Kasumi-1 (cell line): Measurements from ENCODE around the gene MRPS27.
"Not testable (repeated sequence)": the region's sequence is repeated elsewhere in the genome, so short reads cannot be mapped to it uniquely, and the experiment has no call there.

Experiments used
- DNase-seq, 2 experiments: peaks; one replicate each; lab custom pipeline; 2025; lab: John Stamatoyannopoulos, UW

The MRPS27 gene

DNA sequence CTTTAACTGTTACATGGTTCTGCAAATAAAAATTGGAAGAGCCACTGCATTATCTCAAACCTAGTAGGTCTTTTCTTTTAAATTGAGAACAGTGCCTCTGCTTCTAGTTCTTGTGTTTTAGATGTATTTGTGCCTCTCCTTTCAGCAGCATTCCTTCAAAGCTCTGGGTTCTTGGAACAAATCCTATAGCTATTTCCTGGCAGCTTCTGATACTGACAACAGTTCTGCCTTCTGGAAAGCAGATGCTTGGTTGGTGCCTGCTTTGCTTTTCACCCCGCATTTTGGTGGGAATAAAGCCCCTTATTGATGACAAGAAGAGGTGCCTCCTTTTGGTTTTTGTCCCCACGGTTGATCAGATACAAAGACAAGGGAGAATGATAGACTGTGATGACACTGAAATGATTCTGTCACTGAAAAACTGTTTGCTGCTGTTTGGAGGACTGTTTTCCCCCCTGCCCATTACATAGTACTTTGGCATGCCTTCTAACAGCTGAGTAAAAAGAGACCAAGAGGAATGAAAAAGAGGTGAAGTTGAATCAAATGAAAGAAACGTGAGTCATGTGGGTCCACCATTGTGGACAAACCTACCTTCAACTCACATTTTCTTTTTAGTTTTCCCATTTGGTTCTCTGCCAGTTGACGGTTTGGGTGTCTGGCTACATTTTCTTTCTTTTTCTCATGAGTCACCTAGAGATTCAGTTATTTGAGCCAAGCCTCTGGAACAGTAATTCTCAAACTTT lies 5.7 kb upstream of the MRPS27 start:
- no peak for DNase-seq

DNA sequence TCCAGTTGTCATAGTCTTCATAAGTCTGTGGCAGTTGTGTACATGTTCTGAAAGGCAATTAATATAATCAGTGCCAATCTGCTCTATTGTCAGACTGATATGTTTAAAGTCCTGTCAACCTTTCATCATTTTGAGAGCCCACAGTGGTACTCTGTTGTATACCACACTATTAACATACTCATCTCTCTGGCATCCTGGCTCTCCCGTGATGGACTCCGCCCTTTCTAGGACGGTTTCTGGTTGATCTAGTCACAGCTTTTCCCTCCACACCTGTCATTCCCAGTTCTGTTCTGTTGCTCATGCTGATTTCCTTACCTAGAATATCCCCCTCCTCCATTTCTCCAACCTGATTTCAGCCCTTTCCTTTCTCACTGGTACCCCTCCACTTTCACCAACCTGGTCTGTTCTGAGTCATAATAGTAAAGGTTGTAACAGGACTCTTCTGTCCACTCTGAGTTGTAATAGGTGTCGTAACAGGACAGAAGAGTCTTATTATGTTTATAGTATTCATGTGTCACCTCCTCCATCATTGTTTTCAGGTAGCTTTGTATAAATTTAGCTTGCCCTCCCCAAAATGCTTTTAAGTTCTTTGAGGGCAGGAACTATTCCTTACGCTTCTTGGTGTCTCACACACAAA lies 4.3 kb upstream of the MRPS27 start:
- no peak for DNase-seq

DNA sequence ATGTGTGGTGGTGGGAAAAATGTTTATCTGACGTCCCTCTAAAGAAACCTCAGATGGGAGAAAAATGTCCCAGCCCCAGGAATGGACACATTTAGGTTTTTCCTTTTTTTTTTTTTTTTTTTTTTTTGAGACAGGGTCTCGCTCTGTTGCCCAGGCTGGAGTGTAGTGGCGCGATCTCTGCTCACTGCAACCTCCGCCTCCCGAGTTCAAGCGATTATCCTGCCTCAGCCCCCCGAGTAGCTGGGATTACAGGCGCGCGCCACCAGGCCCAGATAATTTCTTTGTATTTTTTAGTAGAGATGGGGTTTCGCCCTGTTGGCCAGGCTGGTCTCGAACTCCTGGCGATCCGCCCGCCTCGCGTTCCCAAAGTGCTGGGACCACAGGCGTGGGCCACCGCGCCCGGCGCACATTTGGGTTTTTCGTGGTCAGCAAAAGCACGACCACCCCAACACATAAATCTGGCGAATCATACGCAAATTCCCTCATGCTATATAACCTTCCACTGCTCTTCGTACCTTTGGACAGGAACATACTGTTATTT lies 535 bp downstream of the MRPS27 start:
- DNase-seq: not testable (repeated sequence)

DNA sequence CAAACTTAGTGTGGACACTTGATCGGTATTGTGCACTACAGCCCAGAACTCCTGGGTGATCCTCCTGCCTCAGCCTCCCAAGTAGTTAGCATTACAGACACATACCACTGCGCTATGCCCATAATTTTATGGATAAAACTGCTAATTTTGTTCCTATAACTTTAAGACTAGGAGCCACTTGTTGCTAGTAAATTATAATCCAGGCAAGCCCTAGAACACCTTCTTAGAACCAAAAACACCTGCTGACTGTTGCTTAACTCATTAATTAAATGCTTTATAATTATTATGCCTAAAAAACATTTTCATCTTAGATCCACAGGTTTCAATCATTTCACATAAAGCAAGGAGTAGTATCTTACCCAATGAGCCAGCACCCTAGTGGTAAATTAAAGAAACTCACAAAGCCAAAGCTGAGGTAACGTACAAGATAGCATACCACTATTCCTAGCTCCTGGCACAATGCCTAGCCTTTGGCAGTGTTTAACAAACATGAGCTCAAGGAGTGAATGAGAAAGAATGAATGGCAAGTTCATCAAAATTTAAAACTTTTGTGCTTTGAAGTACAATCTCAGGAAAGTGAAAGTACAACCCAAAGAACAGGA lies 5.4 kb downstream of the MRPS27 start:
- DNase-seq: peak; percentile 51 to 73

DNA sequence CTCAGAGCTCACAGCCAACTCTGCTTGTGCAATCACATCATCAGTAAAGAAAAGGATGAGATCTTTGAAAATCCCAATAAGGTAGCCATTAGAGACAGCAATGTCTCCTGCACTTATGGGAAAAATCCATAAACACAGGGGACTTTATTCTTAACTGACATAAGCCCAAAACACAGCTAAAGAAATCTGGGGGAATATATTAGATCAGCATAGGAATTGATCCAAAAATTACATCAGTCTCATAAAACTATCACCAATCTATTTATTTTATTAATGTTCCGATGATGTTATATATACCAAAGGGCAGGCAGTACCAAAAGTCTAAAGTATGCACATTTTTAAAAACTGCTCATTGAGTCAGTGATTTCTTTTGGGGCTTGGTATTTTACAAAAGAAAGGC lies 6.9 kb downstream of the MRPS27 start:
- DNase-seq: no peak

DNA sequence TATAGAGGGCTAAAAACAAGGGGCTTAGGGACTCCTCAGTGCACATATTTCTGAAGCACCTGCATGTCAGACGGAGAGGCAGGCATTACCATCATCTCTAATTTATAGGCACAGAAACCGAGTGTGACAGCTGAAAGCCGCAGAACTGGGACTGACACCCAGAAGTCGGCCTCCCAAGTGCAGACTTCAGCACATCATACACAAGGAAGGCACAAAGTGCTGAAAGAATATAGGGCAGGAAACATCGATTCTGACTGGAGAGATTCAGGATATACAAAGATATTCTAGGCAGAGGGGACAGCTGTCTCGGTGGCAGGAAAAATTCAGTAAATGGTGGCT lies 11.2 kb downstream of the MRPS27 start:
- DNase-seq: no peak

DNA sequence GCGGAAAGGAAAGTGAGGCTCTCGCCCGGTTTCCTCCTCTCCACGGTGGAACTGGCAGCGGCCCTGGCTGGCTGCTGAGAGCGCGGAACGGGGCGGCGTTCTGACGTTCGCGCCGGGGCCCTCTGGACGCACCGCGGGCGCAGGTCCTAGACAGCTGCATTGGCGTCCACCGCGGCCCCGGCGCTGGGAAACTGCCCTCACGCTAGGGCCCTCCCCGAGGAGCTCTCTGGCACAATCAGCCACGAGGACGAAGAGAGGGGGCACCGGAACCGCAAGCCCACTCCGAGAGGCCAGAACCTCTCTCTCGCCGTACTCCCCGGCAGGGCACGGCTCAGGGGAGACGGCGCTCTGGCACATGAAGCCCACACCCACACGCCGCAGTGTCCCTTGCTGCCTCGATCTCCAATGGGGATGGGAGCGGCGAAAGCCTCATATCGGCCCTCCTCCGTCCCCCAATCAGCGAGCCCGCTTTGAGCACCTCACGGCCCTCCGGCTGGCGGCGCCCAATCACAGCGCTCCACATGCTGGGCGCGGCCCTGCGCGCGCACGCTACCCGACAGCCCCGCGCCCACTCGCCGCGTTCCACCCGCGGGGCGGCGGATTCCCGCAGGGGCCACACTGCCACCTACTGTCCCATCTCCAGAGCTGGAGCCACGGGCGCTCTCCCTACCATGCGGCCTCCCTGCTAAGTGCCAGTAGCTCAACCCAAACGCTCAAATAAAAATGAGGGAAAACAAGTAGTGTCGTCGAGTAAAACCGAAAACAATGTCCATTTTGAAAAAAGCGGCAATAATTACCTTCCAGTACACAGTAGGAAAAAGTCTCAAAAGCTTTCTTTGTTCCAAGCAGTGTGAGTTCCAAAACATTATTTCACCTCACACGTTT lies 11.8 kb downstream of the MRPS27 start:
- peak; percentile 93 to 98 for DNase-seq

DNA sequence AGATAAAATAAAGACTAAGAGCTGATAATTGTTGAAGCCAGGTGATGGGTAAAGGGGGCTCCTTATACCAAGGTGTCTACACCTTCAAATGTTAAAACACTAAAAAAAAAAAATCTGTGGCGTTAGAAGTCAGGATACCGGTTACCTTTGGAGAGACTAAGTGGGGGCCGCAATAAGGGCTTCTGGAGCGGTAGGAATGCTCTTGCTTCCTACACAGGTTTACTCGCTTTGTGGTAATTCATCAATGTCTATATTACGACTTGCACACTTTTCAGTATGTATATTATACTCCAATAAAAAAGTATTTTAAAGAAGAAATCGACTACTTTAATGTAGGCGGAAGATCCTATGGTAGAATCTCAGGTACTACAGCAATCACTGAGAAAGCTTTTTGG lies 12.5 kb downstream of the MRPS27 start:
- DNase-seq: peak in 1 of 2 experiments; percentile 40

DNA sequence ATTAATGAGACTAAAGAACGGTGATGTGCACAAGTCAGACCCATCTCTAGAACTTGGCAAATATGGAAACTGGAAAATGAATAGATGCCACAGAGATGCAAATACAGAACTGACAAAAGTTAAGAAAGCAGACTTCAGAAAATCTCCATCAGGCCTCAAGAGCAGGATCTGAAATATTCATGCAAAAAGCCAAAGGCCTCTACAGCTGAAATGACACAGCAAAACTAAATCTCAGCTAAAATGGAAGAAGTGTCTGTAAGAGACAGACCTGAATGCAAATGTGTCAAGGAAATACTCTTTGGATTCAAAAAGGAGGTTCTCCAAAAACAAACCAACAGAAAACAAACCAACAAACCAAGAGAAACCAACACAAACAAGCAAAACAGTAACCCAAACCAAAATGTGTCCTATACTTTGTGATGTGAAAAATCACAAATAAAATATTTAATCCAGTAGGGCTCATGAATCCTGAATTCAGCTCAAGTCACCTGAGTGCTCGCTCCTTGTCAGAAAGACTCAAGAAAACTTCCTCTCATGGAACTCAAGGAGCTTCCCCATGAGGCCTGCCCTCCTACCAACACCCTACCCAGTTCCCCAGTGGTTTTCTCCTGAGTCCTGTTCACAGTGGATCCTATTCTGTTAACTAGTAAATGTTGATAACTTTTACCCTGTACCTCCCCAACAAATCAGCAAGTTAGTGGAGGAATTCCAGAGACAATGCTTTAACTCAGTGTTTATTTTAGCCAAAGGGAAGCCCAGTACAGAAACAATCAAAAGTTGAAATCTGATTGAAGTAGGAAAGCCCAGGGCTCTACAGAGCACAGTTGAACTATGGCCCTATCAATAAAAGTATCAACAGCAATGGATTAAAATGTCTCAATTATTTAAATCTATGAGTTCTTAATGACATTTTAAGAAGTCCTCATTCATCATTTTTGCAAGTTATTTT lies 14.6 kb downstream of the MRPS27 start:
- no peak for DNase-seq

DNA sequence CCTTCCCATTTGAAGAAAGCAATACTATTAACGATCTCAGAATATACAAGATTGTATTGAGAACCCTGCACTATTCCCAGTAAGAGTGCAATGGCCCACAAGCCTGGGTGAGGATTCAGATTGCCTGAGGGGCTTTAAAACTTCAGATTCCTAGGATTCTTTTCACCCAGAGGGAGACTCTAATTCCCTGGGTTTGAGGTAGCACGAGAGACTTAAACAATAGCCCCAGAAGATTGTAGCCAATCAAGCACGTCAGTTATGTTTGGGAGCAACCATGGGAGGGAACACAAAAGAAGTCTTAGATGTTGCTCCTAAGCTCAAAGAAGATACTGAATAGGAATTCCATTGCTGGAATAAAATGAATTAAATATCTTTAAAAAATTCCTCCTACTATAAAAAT lies 17.9 kb downstream of the MRPS27 start:
- no peak for DNase-seq

DNA sequence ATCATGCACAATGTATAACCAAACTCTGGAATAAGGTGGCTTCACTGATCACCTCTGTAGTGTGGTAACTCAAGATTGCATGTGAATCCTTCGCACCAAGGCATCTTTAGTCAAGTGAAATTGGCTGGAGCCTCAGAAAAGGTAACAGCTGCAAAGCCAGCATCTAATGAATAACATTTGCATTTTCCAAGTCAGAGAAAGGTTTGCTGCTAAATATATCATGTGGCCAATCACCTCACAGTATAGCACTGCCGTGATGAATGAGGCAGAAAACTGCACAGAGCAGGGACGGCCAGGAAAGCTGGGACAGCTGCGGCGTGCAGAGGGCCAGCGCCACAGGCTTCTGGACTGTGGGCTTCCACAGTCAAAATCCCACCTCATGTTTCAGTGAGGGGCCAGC lies 18.5 kb downstream of the MRPS27 start:
- no peak for DNase-seq

DNA sequence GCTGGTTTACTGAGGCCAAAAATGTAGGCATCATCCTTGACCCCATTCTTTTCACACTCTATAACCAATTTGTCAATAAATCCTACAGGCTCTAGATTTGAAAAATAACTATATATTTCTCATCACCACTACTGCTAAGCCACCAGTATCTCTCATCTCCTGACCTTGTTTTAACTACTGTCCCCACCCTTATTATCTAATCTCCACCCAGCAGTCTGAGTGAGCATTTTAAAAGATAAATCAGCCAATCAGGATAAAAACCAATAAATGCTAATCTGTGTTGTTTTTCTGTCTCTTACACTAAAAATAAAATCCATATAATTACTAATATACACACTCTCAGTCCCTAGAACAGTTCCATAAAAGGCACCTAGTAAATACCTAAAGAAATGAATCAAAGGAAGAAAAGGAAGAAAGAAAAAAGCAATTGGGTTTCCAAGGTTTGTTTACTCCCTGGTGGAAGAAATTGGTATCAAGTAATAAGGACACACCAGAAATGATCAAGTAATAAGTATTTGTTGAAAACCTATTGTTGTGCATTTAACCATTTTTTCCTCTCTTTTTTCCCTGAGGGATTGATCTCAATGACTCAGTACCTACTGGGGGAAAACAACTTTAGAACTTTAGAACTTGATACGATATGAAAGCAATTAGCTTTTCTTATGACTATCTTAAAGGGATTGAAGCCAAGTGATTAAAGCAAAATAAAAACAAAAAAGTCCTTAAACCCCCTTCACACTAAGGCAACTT lies 19.3 kb downstream of the MRPS27 start:
- no peak for DNase-seq

DNA sequence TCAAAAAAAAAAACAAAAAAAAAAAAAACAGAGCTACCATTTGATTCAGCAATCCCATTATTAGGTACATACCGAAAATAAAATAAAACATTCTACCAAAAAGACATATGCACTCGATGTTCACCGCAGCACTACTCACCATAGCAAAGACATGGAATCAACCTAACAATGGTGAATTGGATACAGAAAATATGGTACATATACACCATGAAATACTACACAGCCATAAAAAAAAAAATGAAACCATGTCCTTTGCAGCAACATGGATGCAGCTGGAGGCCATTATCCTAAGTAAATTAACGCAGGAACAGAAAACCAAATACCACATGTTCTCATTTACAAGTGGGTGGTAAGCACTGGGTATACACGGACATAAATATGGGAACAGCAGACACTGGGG lies 21.3 kb downstream of the MRPS27 start:
- no peak for DNase-seq

DNA sequence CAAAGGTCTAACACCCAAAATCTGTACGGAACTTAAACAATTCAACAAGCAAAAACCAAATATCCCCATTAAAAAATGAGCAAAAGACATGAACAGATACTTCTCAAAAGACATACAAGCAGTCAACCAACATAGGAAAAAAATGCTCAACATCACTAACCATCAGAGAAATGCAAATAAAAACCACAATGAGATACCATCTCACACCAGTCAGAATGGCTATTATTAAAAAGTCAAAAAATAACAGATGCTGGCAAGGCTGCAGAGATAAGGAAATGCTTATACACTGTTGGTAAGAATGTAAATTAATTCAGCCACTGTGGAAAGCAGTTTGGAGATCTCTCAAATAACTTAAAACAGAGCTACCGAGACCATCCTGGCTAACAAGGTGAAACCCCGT lies 21.9 kb downstream of the MRPS27 start:
- not testable (repeated sequence) for DNase-seq

DNA sequence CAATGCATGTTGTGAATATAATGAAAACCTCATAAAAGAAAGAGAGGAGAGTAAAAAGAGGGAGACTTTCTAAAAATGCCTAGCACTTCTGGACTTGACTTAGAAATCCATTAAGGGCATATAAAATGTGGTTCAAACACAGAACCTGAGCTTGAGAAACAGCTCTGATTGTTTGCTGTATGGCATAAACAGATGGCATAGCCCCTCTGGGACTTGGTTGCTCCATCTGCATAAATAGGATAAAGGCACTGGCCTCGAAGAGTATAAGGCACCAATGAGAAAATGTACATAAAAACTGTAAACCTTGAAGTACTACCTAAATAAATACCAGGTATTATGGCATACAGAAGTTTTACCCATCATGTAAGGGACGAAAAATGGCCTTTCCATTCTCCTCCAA lies 23.8 kb downstream of the MRPS27 start:
- no peak for DNase-seq

DNA sequence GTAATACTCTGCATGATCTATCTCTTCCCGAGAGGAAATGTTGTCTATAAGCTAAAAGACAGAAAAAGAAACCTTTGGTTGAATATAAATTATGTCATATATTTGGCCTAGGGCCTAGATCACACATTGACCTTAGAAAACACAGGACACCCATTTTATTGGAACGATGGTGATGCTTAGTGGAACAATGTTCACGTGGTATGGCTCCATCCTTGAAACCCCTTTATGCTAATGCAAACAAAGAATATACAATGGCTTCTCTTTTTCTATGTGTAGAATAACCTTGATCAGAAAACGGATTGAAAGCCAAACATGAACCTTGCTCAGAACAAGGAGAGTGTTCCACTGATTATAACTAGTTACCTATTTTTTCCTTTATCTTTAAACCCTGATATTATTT lies 24.5 kb downstream of the MRPS27 start:
- DNase-seq: no peak

DNA sequence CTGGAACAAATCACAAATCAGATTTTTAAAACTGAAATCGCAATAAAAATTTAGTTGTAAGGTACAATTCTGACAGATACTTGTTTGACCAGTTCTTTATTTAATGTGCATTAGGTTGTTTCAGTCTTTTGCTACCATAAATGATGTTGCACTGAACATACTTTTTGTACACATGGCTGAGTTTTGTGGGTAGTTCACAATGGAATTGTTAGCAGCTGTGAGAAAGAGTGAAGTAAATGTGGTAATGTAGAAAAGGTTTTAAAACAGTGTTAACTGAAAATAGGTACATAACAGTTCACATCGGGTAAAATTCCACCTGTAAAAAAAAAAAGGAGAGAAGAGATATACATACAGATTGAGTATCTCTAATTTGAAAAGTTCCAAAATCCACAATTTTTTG lies 25.6 kb downstream of the MRPS27 start:
- DNase-seq: no peak

DNA sequence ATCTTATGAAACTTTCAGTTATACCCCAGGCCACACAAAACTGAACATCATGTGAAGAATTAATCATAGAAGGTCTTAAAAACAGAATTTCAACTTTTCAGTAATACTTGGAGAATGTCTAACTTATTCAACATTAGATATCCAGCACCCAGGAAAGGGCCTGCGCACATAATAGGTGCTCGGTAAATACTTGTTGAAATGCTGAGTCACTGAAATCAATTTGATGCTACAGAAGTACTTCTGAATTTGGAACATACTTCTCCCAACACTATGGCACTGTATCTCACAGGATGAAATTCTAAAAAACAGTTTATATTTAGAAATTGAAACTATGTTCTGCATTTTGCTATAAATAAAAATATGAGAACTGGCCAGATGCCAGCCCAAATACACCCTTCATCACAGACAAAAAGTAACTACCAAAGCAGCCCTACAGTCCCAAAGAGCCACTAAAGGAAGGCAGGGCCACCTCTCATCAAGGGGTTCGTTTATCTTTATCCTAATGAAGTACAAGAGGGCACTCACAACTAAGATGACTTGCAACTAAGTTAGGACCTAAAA lies 26.5 kb downstream of the MRPS27 start:
- DNase-seq: no peak

DNA sequence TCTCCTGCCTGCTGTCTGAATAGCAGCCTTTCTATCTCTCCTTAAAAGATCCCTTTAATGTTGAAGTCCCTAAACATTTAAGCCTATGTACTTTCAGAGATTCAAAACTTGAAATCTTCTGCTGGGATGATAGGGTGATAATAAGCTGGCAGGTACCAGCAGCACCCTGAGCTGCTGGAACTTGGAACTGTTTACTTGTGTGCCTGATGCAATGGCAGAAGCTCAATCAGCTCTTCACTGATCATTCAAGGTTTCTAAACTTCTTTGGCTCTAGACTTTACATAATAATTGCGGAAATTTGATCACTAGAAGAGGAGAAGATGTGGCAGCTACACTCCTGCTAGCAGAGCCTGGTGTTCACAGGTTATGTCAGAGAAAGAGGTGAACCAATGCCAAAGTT lies 27.6 kb downstream of the MRPS27 start:
- DNase-seq: no peak

DNA sequence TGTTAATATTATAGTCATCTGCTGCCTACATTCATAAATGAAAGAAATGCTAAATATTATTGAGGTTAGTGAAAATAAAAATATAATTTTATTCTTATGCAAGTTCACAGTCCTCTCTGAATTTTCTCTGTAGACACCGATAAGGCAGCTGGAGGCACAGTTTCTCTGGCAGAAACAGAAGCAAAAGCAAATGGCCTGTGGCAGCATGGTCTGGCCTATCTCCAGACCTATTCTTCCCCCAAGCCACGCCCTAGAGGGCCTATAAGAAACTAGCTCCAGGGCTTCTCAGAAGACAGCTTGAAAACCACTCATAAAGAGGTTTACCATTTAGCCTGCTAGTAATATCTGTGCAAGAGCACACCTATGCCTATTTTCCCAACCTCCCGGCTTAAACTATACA lies 28.4 kb downstream of the MRPS27 start:
- DNase-seq: no peak
